Osteocyte (in vitro differentiated cells): ENCODE measurements around the gene FBXO44. TPM values are rescaled to one million over a fixed set of nuclear protein-coding genes. Genes with fewer than 3 reads are reported as not detected.
A peak's percentile ranks its signal among the peaks of the same experiment; 100 is the strongest.

Source experiments
- DNase-seq: peaks from one replicate; pipeline ENCODE4 v3.0.0; 2021; ENCODE audit warnings: mixed read lengths; ENCODE audit not compliant: unreplicated experiment; ENCODE audit errors: extremely low spot score
- H3K27ac Mint-ChIP-seq: one replicate; pipeline ENCODE4 v1.8.0; 2021; ENCODE audit warnings: mild to moderate bottlenecking, mixed read lengths; ENCODE audit not compliant: unreplicated experiment
- H3K27me3 Mint-ChIP-seq: one replicate; pipeline ENCODE4 v1.8.0; 2021; ENCODE audit warnings: mixed read lengths; ENCODE audit not compliant: unreplicated experiment
- H3K36me3 Mint-ChIP-seq: one replicate; pipeline ENCODE4 v1.8.0; 2021; ENCODE audit warnings: mixed read lengths; ENCODE audit not compliant: unreplicated experiment
- H3K4me1 Mint-ChIP-seq: one replicate; pipeline ENCODE4 v1.8.0; 2021; ENCODE audit warnings: mixed read lengths; ENCODE audit not compliant: unreplicated experiment
- H3K4me3 Mint-ChIP-seq: one replicate; pipeline ENCODE4 v1.8.0; 2021; ENCODE audit warnings: mild to moderate bottlenecking, moderate library complexity, mixed read lengths; ENCODE audit not compliant: unreplicated experiment
- H3K9me3 Mint-ChIP-seq: one replicate; pipeline ENCODE4 v1.8.0; 2021; ENCODE audit warnings: mixed read lengths; ENCODE audit not compliant: unreplicated experiment
- total RNA-seq: library from RNA; stranded (reverse); gene quantifications from 2 replicates; pipeline ENCODE4 v1.2.1, GENCODE V29; 2021
- TF ChIP-seq, protein P1 (sequence below): fragments of 200-600 bp; sonication (generic); IDR thresholded peaks from 2 replicates; pipeline ENCODE4 v1.5.0; 2021; ENCODE audit warnings: antibody characterized with exemption, mild to moderate bottlenecking, moderate library complexity

Gene FBXO44
- total RNA-seq, 1 donor from 2014 or later = 27.7 TPM

DNA sequence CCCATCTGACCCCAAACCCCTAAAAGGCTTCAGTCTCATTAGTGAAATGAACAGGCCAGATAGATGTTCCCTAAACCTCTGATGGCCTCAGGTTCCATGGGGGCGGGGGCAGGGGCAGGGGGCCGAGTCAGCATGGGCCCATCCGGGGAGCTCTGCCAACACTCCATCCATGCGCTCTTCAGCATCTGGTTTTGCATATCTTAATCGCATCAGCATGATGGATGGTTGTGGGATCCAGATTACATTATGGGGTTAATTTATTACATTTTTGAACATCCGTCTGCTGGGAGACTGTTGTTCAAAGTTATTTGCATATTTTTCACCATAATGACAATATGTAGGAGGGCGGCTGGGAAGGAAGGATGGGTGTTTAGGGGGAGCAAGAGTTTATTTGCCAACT lies 29.4 kb downstream of the FBXO44 start:
- Mint-ChIP-seq H3K4me3 (no peak overlapping the region), H3K4me1 (peaks cover 17% of the 10 kb centered on the region), H3K36me3 (no peaks in the 10 kb centered on the region), H3K27ac (no peak overlapping the region), H3K9me3 (no peaks in the 10 kb centered on the region), H3K27me3 (peaks cover 11% of the 10 kb centered on the region)
- TF ChIP-seq, protein P1, sequence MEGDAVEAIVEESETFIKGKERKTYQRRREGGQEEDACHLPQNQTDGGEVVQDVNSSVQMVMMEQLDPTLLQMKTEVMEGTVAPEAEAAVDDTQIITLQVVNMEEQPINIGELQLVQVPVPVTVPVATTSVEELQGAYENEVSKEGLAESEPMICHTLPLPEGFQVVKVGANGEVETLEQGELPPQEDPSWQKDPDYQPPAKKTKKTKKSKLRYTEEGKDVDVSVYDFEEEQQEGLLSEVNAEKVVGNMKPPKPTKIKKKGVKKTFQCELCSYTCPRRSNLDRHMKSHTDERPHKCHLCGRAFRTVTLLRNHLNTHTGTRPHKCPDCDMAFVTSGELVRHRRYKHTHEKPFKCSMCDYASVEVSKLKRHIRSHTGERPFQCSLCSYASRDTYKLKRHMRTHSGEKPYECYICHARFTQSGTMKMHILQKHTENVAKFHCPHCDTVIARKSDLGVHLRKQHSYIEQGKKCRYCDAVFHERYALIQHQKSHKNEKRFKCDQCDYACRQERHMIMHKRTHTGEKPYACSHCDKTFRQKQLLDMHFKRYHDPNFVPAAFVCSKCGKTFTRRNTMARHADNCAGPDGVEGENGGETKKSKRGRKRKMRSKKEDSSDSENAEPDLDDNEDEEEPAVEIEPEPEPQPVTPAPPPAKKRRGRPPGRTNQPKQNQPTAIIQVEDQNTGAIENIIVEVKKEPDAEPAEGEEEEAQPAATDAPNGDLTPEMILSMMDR = no peak
- DNase-seq = no peak

DNA sequence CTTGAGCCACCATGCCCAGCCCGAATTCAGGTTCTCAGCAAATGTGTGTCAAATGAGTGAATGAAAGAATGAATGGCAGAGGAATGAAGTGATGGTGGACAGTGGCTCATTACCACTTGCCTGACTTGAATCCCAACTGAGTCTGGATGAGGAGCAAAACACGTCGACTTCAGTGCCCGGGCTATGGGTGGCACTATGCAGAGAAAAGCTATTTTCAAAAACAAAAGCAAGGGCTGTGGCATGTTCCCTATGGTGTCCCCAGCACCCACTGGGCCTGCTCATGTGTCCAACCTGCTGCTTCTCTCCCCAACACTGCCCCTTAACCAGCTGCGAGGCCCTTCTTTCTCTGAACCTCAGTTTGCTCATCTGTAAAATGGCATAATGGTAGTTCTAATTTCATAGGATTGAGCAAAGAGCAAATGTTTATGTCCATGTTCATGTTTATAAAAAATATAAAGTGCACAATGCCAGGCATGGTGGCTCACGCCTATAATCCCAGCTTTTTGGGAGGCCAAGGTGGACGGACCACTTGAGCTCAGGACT lies 30.6 kb downstream of the FBXO44 start:
- Mint-ChIP-seq H3K36me3 (no peaks in the 10 kb centered on the region), H3K4me3 (no peak overlapping the region), H3K4me1 (peaks cover 10% of the 10 kb centered on the region), H3K27ac (no peak overlapping the region), H3K27me3 (peaks cover 23% of the 10 kb centered on the region), H3K9me3 (no peaks in the 10 kb centered on the region)
- DNase-seq = no peak
- TF ChIP-seq, protein P1 = no peak

DNA sequence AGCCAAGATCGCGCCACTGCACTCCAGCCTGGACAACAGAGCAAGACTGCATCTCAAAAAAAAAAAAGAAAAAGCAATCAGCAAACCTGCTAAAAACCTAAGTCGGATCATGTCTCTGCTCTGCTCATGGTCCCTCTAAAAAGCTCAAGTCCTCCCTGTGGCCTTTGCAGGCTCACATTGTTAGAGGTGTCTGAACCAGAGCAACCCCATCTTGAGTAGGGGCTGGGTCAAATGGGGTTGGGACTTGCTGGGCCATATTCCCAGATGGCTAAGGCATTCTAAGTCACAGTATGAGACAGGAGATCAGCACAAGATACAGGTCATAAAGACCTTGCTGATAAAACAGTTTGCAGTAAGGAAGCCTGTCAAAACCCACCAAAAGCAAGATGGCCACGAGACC lies 33.8 kb downstream of the FBXO44 start:
- DNase-seq = no peak
- Mint-ChIP-seq H3K4me1 (peaks cover 20% of the 10 kb centered on the region), H3K9me3 (no peaks in the 10 kb centered on the region), H3K4me3 (no peak overlapping the region), H3K27ac (no peak overlapping the region), H3K36me3 (no peaks in the 10 kb centered on the region), H3K27me3 (peaks cover 43% of the 10 kb centered on the region)
- TF ChIP-seq, protein P1 = no peak

DNA sequence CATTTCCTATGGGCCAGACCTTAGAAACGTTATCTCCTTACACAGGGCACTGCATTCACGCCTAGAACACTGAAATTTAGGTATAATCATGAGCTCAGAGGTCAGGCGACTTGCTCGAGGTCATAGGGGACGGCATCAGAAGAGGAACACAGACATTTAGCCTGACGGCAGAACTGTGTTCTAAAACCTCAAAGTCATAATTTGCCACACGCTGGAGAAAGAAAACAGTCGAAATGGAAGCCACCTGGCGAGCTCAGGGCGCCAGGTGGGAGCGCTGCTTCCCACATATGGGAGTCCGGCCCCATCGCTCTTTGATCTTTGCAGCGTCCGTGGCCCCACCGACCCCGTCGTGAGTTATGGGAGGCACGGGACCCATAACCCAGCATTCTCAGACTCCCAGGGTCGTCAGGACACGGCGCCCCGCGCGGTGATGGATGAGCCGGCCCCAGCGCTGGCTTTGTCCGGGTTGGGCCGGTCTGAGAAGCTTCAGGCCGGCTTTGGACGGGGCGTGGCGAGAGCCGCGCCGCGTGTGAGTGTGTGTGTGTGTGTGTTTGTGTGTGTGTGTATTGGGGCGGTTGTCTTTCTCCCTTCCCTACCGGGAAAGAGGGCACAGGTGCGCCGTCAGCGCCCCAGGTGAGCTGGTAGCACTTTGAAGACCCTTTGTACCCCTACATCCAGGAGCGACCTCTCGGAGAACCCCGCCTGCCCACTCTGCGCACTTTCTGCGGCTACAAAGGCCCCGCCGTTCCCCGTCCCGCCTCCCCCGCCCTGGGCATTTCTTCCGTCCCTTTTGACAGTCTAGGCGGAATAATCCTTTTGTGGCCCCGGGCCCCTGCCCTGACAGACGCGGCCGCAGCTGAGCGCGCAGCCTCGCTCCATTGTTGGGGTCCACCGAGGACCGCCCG lies 36.0 kb downstream of the FBXO44 start:
- DNase-seq = peak; percentile 77
- TF ChIP-seq, protein P1 = no peak
- peaks cover 21% of the 10 kb centered on the region for H3K4me1 Mint-ChIP-seq
- peak overlapping the region; percentile 69 for H3K4me3 Mint-ChIP-seq
- H3K9me3 Mint-ChIP-seq = no peaks in the 10 kb centered on the region
- no peaks in the 10 kb centered on the region for H3K36me3 Mint-ChIP-seq
- H3K27ac Mint-ChIP-seq = no peak overlapping the region
- H3K27me3 Mint-ChIP-seq = peaks cover 51% of the 10 kb centered on the region

DNA sequence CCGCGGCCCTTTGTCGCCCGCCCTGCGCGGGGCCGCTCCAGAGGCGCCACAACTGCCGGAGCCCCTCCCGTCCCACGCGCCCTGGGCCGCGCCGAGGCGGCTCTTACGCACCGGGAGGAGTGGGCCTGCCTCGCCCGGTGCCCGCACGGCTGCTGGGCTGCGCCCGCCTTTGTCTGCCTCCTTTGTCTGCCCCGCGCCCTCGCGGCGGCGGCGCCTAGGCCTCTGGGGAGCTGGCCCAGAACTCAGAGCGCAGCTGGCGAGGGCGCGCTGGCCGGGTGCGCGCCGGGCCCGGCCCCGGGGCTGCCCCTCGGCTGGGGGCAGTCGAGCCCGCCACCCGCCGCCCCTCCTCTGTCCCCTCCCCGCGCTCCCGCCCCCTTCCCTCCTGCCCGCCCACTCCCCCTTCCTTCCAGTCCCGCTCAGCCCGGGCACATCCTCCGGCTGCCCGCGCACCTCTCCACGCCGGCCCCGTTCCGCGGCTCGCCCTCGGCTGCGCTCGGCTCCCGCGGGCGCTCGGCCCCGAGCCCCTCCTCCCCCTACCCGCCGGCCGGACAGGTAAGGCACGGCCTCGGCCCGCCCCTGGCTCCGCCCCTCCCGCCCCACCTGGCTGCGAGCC lies 36.7 kb downstream of the FBXO44 start, which contains the start of gene DRAXIN:
Gene DRAXIN, plus strand, starts transcription at position 409 of the 613 bp plus-strand sequence. CDS start 14,549 bp downstream, outside the sequence.
- H3K36me3 Mint-ChIP-seq = no peaks in the 10 kb centered on the region
- H3K4me1 Mint-ChIP-seq = peaks cover 21% of the 10 kb centered on the region
- H3K9me3 Mint-ChIP-seq = no peaks in the 10 kb centered on the region
- peak within 1 kb of the TSS; percentile 69 for H3K4me3 Mint-ChIP-seq
- no peak for DNase-seq
- TF ChIP-seq, protein P1 = no peak
- H3K27me3 Mint-ChIP-seq = peaks cover 51% of the 10 kb centered on the region
- no peak within 1 kb of the TSS for H3K27ac Mint-ChIP-seq
